SU-DHL-6 (cell line): ENCODE measurements around the gene AP2A2.

Experiments used
- EZH2phosphoT487 ChIP-seq: fragments of 200-600 bp; sonication (generic), shearing (Covaris generic); conservative IDR thresholded peaks from 2 replicates; pipeline ENCODE4 v1.6.1; 2018; ENCODE audit warnings: mild to moderate bottlenecking, antibody characterized with exemption, low read length, moderate library complexity, mixed read lengths
- TF ChIP-seq, protein P1 (sequence below): fragments of 200-600 bp; sonication (generic); IDR thresholded peaks from one replicate; pipeline ENCODE4 v1.5.1; 2017; ENCODE audit warnings: antibody characterized with exemption, mild to moderate bottlenecking, low read length, moderate library complexity; ENCODE audit not compliant: insufficient read depth, poor library complexity, severe bottlenecking

DNA sequence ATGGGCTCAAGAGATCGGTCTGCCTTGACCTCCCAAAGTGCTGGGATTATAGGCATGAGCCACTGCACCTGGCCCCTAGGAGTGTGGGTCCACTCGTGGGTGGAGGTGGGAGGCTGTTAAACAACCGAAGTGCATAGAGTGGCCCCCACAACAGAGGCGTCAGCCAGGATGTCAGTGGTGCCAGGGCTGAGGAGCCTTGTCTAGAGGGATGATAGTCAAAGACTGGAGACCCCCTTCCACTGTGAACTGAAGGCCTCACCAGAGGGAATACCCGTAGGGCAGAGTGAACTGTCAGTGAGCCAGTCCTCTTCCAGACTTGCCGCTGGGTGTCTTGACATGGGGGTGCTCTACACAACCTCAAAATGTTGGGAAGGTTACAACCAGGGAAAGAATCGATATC is 38.2 kb downstream of the AP2A2 start:
- TF ChIP-seq, protein P1, sequence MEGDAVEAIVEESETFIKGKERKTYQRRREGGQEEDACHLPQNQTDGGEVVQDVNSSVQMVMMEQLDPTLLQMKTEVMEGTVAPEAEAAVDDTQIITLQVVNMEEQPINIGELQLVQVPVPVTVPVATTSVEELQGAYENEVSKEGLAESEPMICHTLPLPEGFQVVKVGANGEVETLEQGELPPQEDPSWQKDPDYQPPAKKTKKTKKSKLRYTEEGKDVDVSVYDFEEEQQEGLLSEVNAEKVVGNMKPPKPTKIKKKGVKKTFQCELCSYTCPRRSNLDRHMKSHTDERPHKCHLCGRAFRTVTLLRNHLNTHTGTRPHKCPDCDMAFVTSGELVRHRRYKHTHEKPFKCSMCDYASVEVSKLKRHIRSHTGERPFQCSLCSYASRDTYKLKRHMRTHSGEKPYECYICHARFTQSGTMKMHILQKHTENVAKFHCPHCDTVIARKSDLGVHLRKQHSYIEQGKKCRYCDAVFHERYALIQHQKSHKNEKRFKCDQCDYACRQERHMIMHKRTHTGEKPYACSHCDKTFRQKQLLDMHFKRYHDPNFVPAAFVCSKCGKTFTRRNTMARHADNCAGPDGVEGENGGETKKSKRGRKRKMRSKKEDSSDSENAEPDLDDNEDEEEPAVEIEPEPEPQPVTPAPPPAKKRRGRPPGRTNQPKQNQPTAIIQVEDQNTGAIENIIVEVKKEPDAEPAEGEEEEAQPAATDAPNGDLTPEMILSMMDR = no peak
- no peak for TF ChIP-seq EZH2phosphoT487
